Upper lobe of right lung (tissue), 1 donor: Measurements from ENCODE around the gene GBX1. TPM values are rescaled to one million over a fixed set of nuclear protein-coding genes. Genes with fewer than 3 reads are reported as not detected.

Experiments
- ATAC-seq: fragments of 200-7000 bp; cut with Tn5 transposase; one replicate; pipeline ENCODE4 v1.9.1; 2020; ENCODE audit warnings: mild to moderate bottlenecking, moderate library complexity
- DNase-seq: peaks from one replicate; pipeline ENCODE4 v3.0.0-alpha.2; 2020
- H3K27ac ChIP-seq: fragments of 200-600 bp; one replicate; pipeline ENCODE4 v1.8.0; 2022
- H3K27me3 ChIP-seq: fragments of 200-600 bp; one replicate; pipeline ENCODE4 v1.8.0; 2022; ENCODE audit warnings: mild to moderate bottlenecking
- H3K36me3 ChIP-seq: fragments of 200-600 bp; one replicate; pipeline ENCODE4 v1.8.0; 2022
- H3K4me1 ChIP-seq: fragments of 200-600 bp; one replicate; pipeline ENCODE4 v1.8.0; 2022
- H3K4me3 ChIP-seq: fragments of 200-600 bp; one replicate; pipeline ENCODE4 v1.8.0; 2022; ENCODE audit warnings: mild to moderate bottlenecking
- H3K9me3 ChIP-seq: fragments of 200-600 bp; one replicate; pipeline ENCODE4 v1.8.0; 2022
- intact Hi-C: fragments of 100-400 bp; cut with DNase I; formaldehyde crosslinking; loops from one replicate; pipeline ENCODE4 v1.11.0; 2022
- total RNA-seq: library from RNA; stranded (reverse); fragmentation: NEBNext Ultra II Directional; extraction: Animal tissue kit (Norgen Biotek cat#: 25700); gene quantifications from one replicate; pipeline ENCODE4 v1.2.1, GENCODE V29; 2021
- TF ChIP-seq, protein P1 (sequence below): fragments of 200-600 bp; IDR thresholded peaks from one replicate; pipeline ENCODE4 v1.8.0; 2022; ENCODE audit warnings: antibody characterized with exemption
- donor health status: DM: no; HTN: yes; CAD: no; lungs with severe emphysema.

The GBX1 gene
- total RNA-seq, 1 donor from 2014 or later, result not detected

DNA sequence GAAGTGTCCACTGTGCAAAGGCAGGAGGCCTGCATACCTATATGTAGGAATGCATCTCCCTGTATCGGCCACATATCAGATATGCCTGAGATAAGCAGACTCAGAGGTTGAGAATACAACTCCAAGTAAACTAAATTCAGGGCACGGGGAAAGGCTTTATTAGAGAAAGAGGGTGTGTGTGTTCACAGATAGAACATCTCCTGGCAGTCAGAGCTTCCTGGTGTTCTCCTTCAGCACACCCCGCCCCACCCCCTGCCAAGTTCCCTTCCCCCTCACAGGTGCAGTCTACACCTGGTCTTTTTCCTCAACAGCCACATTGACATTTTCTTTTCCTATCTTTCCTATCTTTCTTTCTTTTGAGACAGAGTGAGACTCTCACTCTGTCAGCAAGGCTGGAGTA lies 17.1 kb downstream of the GBX1 start:
- no peak overlapping the region for H3K4me3 ChIP-seq
- no peaks in the 10 kb centered on the region for H3K36me3 ChIP-seq
- H3K27me3 ChIP-seq, result peaks cover 30% of the 10 kb centered on the region
- intact Hi-C loops, result no loop called here
- DNase-seq (no peak), ATAC-seq (no peak)
- TF ChIP-seq, protein P1, sequence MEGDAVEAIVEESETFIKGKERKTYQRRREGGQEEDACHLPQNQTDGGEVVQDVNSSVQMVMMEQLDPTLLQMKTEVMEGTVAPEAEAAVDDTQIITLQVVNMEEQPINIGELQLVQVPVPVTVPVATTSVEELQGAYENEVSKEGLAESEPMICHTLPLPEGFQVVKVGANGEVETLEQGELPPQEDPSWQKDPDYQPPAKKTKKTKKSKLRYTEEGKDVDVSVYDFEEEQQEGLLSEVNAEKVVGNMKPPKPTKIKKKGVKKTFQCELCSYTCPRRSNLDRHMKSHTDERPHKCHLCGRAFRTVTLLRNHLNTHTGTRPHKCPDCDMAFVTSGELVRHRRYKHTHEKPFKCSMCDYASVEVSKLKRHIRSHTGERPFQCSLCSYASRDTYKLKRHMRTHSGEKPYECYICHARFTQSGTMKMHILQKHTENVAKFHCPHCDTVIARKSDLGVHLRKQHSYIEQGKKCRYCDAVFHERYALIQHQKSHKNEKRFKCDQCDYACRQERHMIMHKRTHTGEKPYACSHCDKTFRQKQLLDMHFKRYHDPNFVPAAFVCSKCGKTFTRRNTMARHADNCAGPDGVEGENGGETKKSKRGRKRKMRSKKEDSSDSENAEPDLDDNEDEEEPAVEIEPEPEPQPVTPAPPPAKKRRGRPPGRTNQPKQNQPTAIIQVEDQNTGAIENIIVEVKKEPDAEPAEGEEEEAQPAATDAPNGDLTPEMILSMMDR, result no peak
- no peak overlapping the region for H3K27ac ChIP-seq
- no peaks in the 10 kb centered on the region for H3K9me3 ChIP-seq
- H3K4me1 ChIP-seq, result no peaks in the 10 kb centered on the region

DNA sequence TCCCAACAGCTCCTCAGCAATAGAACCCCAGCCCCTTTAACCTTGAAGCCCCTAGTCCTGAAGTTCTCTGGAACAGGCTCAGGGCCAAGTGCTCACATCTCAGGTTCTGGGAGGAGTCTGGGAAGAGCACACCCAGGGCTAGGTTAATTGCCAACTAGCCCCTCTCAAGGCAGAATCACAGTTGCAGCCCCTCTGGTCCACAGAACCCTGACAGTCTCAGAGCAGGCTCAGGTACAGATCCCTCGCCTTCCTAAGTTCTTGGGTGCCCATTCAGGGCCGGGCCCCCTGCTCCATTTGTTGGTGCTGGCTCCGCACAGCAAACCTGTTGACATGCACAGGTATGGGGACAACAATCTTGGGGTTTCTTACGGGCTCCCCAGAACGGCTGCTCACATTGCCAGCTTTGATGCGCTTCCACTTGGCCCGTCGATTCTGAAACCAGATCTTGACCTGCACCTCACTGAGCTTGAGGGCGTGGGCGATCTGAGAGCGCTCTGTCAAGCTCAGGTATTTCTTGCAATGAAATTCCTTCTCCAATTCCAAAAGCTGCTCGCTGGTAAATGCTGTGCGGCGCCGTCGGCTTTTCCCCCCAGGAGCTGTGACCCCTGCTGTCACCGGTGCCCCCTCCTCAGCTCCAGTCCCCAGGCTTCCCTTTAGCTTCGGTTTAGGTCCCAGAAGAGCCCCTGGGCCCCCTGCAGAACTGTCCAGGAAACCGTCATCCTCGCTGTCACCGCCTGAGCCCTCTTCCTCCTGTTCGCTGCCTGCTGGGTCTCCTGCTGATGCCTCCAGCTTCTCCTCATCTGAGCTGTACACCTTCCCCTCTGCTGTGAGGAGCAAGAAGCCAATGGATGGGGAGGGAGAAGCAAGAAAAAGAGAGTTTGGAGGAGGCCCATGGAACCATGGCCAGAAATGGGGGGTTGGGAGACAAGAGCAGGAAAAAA lies 18.9 kb downstream of the GBX1 start:
- peaks cover 13% of the 10 kb centered on the region for H3K36me3 ChIP-seq
- H3K4me1 ChIP-seq, result no peaks in the 10 kb centered on the region
- DNase-seq (no peak), ATAC-seq (peak; percentile 19)
- H3K9me3 ChIP-seq, result no peaks in the 10 kb centered on the region
- intact Hi-C loops, result no loop called here
- TF ChIP-seq, protein P1, result no peak
- H3K4me3 ChIP-seq, result no peak overlapping the region
- no peak overlapping the region for H3K27ac ChIP-seq
- H3K27me3 ChIP-seq, result peaks cover 30% of the 10 kb centered on the region

DNA sequence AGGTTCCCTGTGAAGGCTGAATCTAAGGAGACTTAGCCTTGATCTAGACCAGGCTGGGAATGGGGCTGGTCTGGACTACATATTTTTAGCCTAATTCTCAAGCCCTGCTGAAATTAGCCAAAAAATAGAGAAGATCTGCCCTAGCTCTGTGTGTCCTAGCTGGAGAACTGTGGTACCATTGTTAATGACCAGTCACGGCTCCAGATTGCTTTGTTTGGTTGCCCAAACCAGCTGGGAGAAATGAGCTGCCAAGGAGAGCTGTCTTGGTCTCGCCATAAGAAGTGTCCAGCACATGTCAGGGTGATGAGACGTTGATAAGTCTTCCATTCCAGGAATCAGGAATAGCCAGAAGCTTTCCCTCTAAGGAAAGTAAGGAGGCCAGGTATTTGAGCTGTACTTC lies 20.7 kb downstream of the GBX1 start:
- Histone ChIP-seq H3K4me1 (no peaks in the 10 kb centered on the region), H3K27me3 (peaks cover 13% of the 10 kb centered on the region), H3K27ac (no peak overlapping the region), H3K4me3 (no peak overlapping the region), H3K9me3 (no peaks in the 10 kb centered on the region), H3K36me3 (peaks cover 30% of the 10 kb centered on the region)
- ATAC-seq (no peak), DNase-seq (no peak)
- TF ChIP-seq, protein P1, result no peak
- intact Hi-C loops, result no loop called here

DNA sequence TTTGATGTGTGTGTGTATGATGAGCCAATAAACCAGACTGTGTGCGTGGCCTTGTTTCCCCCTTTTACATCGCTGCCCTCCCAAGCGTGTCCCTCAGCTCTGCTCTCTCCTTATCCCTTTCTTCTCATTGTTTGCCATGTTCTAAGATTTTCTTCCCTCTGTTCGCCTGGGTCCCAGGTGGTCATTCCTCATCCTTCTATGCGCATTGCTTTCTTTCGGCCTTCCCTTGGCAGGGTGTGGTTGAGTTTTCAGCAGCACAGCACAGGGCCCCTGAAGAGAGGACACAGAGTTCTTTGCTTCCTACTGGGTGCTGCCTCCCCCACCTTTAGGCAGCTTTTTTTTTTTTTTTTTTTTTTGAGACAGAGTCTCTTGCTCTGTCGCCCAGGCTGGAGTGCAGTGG lies 23.1 kb downstream of the GBX1 start:
- no peak for ATAC-seq
- no peak overlapping the region for H3K27ac ChIP-seq

DNA sequence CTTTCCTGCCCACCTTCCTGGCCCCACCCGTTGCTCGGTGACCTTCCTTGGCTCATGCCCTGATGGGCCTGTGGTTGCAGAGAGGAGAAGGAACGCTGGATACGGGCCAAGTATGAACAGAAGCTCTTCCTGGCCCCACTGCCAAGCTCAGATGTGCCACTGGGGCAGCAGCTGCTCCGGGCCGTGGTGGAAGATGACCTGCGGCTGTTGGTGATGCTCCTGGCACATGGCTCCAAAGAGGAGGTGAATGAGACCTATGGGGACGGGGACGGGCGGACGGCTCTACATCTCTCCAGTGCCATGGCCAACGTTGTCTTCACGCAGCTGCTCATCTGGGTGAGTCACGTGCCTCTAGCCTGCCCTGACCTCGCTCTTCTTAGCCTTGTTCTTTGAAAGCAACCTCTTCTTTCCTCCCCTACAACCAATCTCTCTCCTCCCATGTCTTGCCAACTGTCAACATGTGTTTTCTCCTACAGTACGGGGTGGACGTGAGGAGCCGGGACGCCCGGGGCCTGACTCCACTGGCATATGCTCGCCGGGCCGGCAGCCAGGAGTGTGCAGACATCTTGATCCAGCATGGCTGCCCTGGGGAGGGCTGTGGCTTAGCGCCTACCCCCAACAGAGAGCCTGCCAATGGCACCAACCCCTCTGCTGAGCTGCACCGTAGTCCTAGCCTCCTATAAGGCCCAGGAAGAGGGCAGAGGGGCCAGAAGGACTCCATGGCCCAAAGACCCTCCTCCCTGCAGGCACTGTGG lies 24.1 kb downstream of the GBX1 start:
- H3K9me3 ChIP-seq, result no peaks in the 10 kb centered on the region
- H3K4me1 ChIP-seq, result no peaks in the 10 kb centered on the region
- H3K27ac ChIP-seq, result no peak overlapping the region
- H3K4me3 ChIP-seq, result no peak overlapping the region
- TF ChIP-seq, protein P1, result no peak
- H3K27me3 ChIP-seq, result no peaks in the 10 kb centered on the region
- intact Hi-C loops, result no loop called here
- H3K36me3 ChIP-seq, result peaks cover 62% of the 10 kb centered on the region
- no peak for DNase-seq
- ATAC-seq, result no peak

More for the DNA sequence above, 23.1 kb downstream of the GBX1 start:
- intact Hi-C loops, result no loop called here
- DNase-seq, result no peak
- H3K9me3 ChIP-seq, result no peaks in the 10 kb centered on the region
- H3K4me1 ChIP-seq, result no peaks in the 10 kb centered on the region
- H3K36me3 ChIP-seq, result peaks cover 52% of the 10 kb centered on the region
- H3K4me3 ChIP-seq, result no peak overlapping the region
- TF ChIP-seq, protein P1, result no peak
- no peaks in the 10 kb centered on the region for H3K27me3 ChIP-seq
